GM19099 (cell line): Measurements from ENCODE around the gene ROR2.

ENCODE experiments used
- POLR2A ChIP-seq: IDR thresholded peaks from 3 replicates; pipeline ENCODE4 v1.6.1; 2011; ENCODE audit warnings: low read depth; ENCODE audit not compliant: insufficient read length; ENCODE audit errors: extremely low read depth

ROR2 gene

DNA sequence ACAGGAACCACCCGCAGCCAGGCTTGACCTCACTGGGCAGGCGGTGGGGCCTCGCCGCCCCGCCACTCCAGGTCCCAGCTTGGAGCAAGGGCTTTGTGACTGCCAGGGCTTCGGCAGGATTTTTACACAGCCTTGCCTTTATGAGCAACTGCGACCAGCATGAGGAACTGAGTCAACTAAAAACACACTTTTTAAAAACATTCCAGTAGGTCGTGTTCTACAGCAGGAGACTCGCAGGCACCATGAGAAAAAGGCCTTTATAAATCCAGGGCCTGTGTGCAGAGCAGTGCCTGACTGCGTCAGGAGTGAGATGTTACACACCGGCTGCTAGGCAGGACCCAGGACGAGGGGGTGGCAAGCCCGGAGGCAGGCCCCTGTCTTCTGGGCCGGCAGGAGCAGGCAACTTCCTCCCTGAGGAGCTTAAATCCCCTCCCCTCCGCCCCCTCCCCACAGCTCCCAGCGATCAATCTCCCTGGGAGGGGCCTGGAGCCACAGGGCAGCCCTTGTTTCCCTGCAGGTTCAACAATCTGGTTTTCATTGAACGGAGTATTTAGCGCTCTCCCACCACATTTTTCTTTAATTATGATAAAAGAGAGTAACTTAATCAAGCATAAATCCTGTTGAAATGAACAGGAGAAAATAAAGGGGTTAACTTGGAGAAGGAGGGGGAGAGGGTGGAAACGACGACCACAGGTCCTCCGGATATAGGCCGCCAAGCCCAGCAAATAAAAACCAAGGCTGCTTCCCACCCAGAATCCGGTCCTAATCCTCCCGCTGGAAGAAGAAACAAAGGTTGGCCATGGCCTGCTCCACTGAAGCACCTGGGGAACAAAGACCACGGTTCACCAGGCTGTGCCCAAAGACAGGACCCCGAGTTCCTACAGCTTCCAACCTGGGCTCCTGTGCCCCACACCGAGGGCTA lies 92.5 kb downstream of the ROR2 start:
- no peak for TF ChIP-seq POLR2A

DNA sequence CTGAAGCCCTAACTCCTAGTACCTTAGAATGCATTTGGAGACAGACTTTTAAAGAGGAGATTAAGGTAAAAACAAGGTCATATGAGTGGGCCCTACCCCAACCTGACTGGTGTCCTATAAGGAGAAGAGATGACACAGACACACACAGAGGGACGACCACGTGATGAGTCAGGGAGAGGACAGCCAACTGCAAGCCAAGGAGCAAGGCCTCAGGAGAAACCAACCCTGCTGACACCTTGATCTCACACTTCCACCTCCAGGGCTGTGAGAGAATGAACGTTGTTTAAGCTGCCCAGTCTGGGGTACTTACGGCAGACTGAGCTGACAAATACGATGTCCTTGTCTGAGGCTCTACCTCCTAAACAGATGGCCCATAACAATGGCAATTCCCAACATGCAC lies 93.6 kb downstream of the ROR2 start:
- TF ChIP-seq POLR2A = no peak

DNA sequence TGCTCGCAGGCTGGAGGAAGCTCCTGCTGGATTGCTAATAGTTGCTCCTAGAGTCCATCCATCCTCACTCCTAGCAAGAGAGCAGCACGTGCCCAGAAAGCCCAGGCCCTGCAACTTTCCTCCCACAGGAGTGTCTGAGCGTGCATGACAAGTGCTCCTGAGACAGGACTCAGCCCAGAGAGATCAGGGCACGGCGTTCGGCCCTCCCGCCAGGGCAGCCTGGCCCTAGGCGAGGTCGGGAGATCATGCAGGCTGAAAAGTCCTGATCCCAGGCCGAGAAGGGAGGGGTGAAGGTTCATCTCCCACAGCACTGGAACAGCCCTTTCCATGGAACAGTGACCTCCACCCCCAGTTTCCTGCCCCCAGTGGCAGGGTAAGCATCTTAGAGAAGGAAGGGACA lies 94.8 kb downstream of the ROR2 start:
- no peak for TF ChIP-seq POLR2A

DNA sequence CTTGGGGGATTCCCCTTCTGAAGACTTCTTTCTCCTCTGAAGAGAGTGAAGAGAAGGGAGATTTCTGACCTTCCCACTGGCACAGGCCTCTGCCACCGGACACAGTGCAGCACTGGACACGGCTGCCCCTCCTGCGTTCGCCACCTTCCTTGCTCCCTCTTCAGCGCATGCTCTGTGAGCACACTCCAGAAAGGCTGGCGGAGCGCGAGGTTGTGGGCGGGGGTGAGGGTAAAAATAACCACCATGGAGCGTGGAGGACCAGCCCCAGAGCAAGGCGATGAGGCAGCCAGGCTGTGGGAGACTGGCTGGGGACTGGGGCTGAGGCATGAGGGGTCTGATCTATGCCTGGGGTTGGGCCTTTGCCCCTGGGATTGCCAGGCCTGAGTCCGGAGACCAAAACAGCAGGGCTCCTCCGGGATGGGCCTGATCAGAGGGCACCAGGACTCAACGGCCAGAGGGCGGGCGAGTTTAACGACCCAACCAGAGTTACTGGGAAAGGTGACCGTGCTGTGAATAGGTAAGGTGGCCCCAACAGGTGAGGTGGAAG lies 97.2 kb downstream of the ROR2 start:
- no peak for TF ChIP-seq POLR2A

DNA sequence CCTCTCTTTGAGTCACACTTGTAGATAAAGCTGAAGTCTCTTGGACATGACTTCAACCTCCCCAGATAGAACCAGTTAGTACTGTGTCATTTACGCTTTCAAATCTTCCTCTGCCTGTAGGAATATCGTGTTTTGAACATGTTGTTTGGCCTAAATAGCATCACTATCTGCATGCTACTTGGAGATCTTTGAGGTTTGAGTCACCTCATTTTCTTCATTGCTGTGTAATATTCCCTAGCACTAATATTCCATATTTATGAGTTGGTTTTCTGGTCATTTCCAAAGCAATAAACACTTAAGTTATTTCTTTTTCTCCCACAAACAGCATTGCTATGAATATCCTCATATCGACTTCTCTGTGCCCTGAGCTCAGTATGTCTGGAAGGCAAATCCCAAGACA lies 100.3 kb downstream of the ROR2 start:
- TF ChIP-seq POLR2A = no peak

DNA sequence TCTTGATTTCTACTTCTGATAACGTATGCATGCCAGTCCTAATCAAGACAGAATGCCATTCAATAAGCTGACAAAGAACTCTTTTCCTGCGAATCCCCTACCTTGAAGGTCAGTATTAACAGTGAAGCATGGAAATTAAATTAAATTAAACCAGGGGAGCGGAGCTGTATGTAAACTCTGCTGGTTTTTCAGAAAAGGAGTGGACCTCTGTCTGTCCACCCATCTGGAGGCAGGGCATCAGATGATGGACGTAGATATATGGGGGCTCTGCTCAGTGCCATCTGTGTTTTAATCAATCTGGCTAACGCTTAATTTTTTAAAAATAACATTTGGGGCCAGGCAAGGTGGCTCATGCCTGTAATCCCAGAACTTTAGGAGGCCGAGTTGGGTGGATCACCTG lies 101.9 kb downstream of the ROR2 start:
- TF ChIP-seq POLR2A = no peak

DNA sequence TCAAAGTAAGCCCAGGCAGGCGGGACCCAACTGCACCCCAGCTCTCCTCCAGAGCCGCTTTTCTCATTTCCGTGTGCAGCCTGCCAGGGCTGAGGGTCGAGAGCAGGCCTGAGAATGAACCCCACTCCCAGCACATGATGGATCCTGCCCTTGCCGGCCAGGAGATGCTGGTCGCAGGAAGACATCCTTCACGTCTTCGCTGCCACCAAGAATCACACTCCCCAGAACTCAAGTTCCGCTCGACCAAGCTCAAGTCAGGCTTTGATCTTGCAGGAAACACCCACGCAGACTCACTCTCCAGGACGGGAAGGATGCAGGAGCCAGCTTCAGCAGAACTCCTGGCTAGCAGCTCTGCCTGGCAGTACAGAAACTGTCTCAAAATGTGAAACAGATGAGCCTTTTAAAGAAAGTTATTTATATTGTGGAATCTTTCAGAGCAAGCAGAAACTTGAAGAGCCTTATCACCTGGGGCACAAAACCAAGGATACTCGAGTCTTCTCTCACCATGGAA lies 102.4 kb downstream of the ROR2 start:
- TF ChIP-seq POLR2A = no peak

DNA sequence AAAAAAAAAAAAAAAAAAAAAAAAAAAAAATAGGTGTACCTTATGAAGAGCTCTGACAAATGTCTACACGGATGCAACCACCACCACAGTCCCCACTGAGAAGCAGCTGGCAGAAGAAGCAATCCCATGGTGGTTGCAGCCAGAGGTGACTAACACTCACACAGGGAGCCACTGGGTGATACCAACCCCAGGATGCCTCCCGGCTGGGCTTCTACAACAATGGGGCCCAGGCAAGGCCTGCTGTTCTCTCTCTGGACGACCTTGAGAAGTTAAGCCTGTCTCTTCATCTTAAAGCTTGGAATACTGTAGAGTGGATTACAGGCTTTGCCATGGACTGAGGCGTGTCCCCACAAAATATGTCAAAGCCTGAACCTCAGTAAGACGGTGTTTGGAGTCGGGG lies 104.1 kb downstream of the ROR2 start:
- TF ChIP-seq POLR2A = no peak

DNA sequence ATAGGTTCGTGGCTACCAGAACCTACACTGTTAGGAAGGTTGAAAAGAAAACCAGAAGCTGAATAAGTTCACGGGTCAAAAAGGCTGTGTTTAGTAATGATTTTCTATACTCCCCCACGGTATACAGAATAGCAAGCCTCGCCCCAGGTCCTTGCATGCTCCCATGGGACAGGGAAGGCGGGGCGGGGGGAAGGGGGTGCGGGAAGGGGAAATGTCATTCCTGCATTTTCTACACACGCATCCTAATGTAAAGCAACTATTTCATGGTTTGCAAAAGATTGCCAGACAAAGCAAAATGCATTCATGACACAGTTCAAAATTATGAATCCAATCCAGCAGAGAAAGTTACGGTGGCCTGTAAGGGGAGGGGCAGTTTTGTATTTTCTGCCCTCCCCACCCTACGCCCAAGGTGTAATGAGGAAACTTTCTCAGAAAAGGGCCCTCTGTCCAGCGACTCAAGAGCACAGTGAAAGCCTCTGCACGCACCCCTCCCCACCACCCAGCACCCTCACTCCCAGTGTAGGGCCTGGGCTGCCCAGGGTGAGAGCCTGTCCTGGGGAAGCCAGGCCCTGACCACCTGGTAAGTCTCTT lies 105.2 kb downstream of the ROR2 start:
- TF ChIP-seq POLR2A = no peak

DNA sequence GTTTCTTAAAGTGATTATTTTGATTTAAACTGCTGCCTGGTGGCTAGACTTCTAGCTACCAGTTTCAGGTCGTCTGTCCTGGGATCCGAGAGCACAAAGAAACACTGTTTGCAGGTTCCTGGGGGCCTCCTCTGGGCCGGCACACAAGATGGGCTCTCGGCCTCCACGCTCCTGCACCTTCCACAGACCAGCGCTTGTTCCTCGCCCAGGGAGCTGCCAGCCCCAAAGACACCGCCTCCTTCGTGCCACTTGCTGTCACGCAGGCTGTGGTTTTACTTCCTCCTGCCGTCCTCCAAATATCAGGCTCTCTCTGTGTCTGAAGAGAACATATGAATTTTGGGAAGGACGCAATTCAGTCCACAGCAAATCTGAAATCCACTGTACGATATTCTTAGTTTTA lies 105.8 kb downstream of the ROR2 start:
- no peak for TF ChIP-seq POLR2A

DNA sequence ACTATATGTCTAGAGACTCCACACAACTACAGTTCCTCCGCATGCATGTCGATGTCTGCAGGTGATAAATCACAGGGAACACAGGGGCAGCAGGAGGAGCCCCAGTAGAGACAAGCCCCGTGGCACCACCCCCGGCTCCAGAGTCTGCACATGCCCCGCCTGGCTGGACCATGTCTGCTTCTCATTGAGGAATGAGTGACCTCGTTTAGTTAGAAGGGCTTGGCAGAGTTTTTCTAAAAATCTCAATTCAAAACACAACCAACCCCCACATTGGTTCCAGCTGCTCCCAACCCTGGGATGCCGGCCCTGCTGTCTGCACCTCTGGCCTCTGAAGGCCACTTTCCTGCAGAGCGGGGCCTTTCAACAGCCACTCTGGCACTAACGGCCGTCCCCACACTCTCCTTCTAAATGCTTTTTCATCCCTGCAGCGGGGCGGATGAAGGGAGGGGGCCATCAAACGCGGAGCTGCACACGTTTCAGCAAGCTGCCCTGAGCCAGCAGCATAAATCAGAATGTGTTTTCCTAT lies 106.3 kb downstream of the ROR2 start:
- no peak for TF ChIP-seq POLR2A

DNA sequence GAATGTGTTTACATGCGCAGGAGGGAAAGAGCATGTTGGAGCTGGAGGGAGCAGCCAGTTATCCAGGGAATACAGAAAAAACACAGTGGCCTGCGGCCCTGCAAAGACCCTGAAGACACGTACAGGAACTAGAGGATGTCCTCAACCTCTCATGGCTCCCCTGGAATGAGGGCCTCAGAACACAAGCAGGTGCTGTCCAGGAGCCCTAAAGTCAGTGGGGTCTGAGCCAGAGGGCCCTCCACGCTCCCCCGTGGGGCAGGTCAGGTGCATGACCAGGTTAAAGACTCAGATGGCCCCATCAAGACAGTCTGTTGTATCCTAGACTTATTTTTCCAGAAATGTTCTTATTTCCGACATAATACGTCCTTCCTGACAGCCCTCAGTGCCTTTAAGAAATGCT lies 106.9 kb downstream of the ROR2 start:
- TF ChIP-seq POLR2A = no peak

DNA sequence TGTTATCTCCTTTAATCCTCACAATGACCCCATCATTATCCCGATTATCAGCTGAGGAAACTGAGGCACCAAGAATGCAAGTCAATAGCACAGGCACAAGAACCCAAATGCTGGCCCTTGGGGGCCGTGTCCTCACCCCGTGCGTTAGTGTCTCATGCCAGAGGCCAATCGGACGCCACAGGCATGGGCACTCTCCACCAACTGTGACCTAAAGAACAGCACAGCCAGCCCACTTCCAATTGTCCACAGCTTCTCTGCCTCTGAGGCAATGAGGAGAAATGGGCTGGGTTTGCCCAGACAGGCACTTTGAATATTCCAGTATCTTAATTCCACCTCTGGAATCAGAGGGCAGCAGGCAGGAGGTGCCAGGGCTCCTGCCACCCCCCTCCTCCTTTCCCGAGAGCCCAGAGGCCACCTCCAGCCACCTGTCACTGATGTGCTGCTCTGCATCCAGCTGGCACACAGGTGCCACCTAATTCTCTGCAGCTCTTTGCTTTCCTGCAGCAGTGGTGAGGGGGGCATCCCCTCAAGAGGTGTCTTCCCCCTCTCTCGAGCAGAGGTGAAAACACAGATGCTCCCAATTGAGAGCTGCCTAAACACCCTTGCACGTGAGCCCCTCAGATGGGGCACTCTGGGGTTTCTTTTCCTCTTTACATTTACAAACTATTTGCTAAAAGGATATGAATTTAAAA lies 107.5 kb downstream of the ROR2 start:
- no peak for TF ChIP-seq POLR2A

DNA sequence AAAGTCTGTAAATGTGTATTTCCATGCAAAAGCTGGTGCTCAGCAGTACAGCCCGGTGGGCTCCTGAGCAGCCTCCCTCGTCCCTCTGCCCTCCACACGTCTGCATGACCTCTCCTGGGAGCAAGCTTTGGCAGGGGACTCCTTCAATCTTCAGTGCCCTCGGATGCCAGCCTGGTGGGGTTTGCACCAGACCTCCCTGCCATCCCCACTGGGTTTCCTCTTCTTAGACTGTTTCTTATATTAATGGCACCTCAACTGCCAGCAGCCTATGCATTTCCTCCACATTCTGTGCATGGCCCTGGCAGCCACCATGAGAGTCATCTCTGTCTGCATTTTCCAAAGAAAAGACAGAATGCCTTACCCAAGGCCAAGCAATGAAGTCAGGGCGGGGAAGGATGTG lies 108.4 kb downstream of the ROR2 start:
- TF ChIP-seq POLR2A = no peak

DNA sequence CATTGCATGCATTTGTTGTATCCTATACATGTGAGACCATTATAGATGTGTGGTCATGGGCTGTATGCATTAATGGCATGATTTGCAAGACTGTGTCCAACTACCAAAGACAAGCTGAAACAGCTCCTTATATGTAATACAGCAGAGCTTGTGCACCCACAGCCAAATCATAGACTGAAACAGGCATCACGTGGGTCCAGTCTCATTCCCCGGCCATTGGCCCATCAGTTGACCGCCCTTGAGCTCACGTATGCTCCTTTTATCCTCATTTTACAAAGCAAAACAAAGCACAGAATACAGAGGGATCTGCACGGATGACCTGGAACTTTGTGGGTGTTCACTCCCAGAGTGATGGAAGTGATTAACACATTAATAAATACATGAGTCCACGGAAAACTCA lies 109.1 kb downstream of the ROR2 start:
- no peak for TF ChIP-seq POLR2A

DNA sequence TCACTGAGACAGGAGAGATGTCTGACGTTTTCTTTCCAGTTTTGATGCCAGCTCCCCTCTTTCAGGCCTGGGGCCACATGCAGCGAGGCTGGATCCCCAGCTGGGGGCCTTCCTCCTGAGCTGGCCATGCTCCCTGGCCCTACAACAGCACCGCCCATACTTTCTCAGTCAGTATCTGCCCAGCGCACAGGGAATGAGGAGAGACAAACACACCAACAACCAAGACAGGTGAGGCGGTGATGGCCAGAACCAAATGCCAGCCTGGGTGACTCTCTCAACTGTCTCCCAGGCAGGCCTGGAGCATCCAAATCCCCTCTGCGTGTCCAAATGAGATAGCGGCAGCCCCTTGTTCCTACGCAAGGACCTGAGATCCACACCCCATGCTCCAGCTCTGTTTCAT lies 109.6 kb downstream of the ROR2 start:
- TF ChIP-seq POLR2A = no peak

DNA sequence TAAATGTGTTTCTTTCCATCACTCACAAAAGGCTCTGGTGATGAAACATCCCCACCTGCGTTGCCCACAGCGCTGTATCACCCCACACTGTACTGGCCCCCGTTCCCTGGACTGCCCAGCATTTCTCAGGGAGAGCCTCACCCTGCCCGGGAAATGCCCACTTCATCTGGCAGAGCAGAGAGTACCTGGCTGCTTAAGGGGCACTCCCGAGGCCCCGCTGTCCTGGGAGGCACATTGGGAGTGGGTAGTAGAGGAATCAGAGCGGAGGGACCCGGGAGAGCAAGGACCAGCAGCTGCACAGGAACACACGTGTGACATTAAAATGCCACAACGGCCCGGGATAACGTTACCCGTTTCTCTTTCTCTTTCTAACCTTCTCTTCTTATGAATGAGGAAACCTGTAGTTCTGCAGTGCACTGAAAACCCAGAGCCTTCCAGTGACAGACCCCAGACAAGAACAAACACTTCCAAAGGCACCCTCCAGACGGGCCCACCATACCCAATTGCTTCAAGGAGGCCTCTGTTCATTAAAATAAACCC lies 110.0 kb downstream of the ROR2 start:
- TF ChIP-seq POLR2A = no peak
